Measurements from ENCODE around the gene SLC8A1. TPM values are rescaled to one million over a fixed set of nuclear protein-coding genes. Genes with fewer than 3 reads are reported as not detected.

Gene SLC8A1
- total RNA-seq, 2 experiments from 2014 or later, result 0.47 to 0.59 TPM

DNA sequence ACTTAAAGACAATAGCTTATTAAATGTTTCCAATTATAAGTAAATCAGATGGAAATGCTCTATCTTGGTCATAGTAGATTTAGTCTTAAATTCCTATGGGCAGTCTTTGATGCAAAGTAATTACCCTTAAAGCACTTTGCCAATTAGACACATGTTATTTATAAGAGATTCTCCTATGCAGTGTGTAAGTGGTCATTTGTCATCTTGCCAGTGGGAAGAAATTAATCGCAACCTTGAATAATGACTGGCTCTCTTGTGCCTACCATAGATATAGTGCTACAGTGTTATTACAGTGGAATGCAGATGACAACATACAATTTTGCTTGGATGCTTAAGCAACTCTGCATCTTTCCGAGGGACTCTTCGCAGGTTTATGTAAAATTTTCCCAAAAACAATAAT, 361.8 kb downstream of the SLC8A1 start:
- no peaks in the 10 kb centered on the region for H3K4me1 Mint-ChIP-seq (ENCODE audit: low read depth)
- H3K9me3 Mint-ChIP-seq, result no peaks in the 10 kb centered on the region
- Histone ChIP-seq H3K4me3 (ENCODE audit: low read length) (no peak overlapping the region), H3K4me1 (ENCODE audit: insufficient read depth, low read length) (no peaks in the 10 kb centered on the region), H3K36me3 (ENCODE audit: insufficient read depth, low read length) (no peaks in the 10 kb centered on the region), H3K27ac (ENCODE audit: low read depth in 1 of 2, low read length in 2 of 2) (no peak overlapping the region), H3K9me3 (ENCODE audit: control insufficient read depth in 1 of 2, insufficient read depth in 1 of 2, low read length in 2 of 2) (peaks cover 0 to 6% of the 10 kb centered on the region in 2 experiments), H3K27me3 (ENCODE audit: control insufficient read depth in 1 of 2, insufficient read depth in 2 of 2, low read length in 2 of 2) (no peaks in the 10 kb centered on the region)
- POLR2A ChIA-PET, result no interaction called here
- no peaks in the 10 kb centered on the region for H3K36me3 Mint-ChIP-seq (ENCODE audit: low read depth)
- CTCF ChIA-PET, result no interaction called here
- DNase-seq (no peak), ATAC-seq (ENCODE audit: poor library complexity) (no peak)
- TF ChIP-seq, protein P1, sequence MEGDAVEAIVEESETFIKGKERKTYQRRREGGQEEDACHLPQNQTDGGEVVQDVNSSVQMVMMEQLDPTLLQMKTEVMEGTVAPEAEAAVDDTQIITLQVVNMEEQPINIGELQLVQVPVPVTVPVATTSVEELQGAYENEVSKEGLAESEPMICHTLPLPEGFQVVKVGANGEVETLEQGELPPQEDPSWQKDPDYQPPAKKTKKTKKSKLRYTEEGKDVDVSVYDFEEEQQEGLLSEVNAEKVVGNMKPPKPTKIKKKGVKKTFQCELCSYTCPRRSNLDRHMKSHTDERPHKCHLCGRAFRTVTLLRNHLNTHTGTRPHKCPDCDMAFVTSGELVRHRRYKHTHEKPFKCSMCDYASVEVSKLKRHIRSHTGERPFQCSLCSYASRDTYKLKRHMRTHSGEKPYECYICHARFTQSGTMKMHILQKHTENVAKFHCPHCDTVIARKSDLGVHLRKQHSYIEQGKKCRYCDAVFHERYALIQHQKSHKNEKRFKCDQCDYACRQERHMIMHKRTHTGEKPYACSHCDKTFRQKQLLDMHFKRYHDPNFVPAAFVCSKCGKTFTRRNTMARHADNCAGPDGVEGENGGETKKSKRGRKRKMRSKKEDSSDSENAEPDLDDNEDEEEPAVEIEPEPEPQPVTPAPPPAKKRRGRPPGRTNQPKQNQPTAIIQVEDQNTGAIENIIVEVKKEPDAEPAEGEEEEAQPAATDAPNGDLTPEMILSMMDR (IDR thresholded peaks at IDR 0.05), result no peak
- intact Hi-C loops (cut with DNase I, micrococcal nuclease), result no loop called here
- H3K27me3 Mint-ChIP-seq, result no peaks in the 10 kb centered on the region
- H3K27ac Mint-ChIP-seq, result no peak overlapping the region
- no peak overlapping the region for H3K4me3 Mint-ChIP-seq

DNA sequence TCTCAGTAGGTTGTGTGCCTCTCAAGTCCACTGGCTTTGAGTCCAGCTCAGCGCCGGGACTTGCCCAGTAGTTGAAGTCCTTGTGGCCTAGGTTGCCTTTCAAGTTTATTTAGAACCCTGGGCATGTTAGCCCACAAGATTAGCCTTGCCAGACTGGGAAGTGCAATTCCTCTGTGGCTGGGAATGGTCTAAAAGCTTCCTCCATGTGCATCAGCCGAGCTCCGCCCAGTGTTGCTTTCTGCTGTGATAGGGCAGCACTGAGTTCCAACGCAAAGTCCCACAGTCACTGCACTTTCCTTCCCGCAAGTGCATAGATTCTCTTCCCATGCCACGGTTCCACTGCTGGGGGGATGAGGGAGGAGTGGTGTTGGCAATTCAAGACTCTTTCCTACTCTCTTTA, 364.0 kb downstream of the SLC8A1 start:
- Histone ChIP-seq H3K36me3 (ENCODE audit: insufficient read depth, low read length) (no peaks in the 10 kb centered on the region), H3K4me3 (ENCODE audit: low read length) (no peak overlapping the region), H3K27me3 (ENCODE audit: control insufficient read depth in 1 of 2, insufficient read depth in 2 of 2, low read length in 2 of 2) (no peaks in the 10 kb centered on the region), H3K9me3 (ENCODE audit: control insufficient read depth in 1 of 2, insufficient read depth in 1 of 2, low read length in 2 of 2) (peaks cover 0 to 6% of the 10 kb centered on the region in 2 experiments), H3K27ac (ENCODE audit: low read depth in 1 of 2, low read length in 2 of 2) (no peak overlapping the region), H3K4me1 (ENCODE audit: insufficient read depth, low read length) (no peaks in the 10 kb centered on the region)
- no peaks in the 10 kb centered on the region for H3K4me1 Mint-ChIP-seq (ENCODE audit: low read depth)
- TF ChIP-seq, protein P1 (IDR thresholded peaks at IDR 0.05), result no peak
- no peaks in the 10 kb centered on the region for H3K27me3 Mint-ChIP-seq
- POLR2A ChIA-PET, result no interaction called here
- no peaks in the 10 kb centered on the region for H3K9me3 Mint-ChIP-seq
- CTCF ChIA-PET, result interaction anchor here (0.5 kb wide), 1 partner anchor 50 kb away, joined by 3 read pairs; no protein-coding TSS in a partner anchor
- intact Hi-C loops (cut with DNase I, micrococcal nuclease), result no loop called here
- ATAC-seq (ENCODE audit: poor library complexity) (no peak), DNase-seq (no peak)
- H3K36me3 Mint-ChIP-seq (ENCODE audit: low read depth), result no peaks in the 10 kb centered on the region
- H3K4me3 Mint-ChIP-seq, result no peak overlapping the region
- no peak overlapping the region for H3K27ac Mint-ChIP-seq

- Histone ChIP-seq H3K27me3 (ENCODE audit: control insufficient read depth in 1 of 2, insufficient read depth in 2 of 2, low read length in 2 of 2) (no peaks in the 10 kb centered on the region), H3K9me3 (ENCODE audit: control insufficient read depth in 1 of 2, insufficient read depth in 1 of 2, low read length in 2 of 2) (peaks cover 0 to 6% of the 10 kb centered on the region in 2 experiments), H3K4me3 (ENCODE audit: low read length) (no peak overlapping the region), H3K36me3 (ENCODE audit: insufficient read depth, low read length) (no peaks in the 10 kb centered on the region), H3K27ac (ENCODE audit: low read depth in 1 of 2, low read length in 2 of 2) (no peak overlapping the region), H3K4me1 (ENCODE audit: insufficient read depth, low read length) (no peaks in the 10 kb centered on the region)
- Mint-ChIP-seq H3K4me1 (ENCODE audit: low read depth) (no peaks in the 10 kb centered on the region), H3K36me3 (ENCODE audit: low read depth) (no peaks in the 10 kb centered on the region), H3K4me3 (no peak overlapping the region), H3K27me3 (no peaks in the 10 kb centered on the region), H3K27ac (no peak overlapping the region), H3K9me3 (no peaks in the 10 kb centered on the region)
- intact Hi-C loops (cut with DNase I, micrococcal nuclease), result no loop called here
- DNase-seq (no peak), ATAC-seq (ENCODE audit: poor library complexity) (no peak)
- TF ChIP-seq, protein P1 (IDR thresholded peaks at IDR 0.05), result no peak
- POLR2A ChIA-PET, result interaction anchor here (0.6 kb wide), 1 partner anchor 10 kb away, joined by 3 read pairs; no protein-coding TSS in a partner anchor
- CTCF ChIA-PET, result interaction anchor here (0.5 kb wide), 1 partner anchor 51 kb away, joined by 3 read pairs; no protein-coding TSS in a partner anchor
Measured at GRCh38 chr2:40087434-40087833, 364.5 kb downstream of the SLC8A1 start.
